Stomach (tissue), 9 donors: ENCODE results near the gene CPLX3. TPM values are rescaled to one million over a fixed set of nuclear protein-coding genes. Genes with fewer than 3 reads are reported as not detected.
A peak's percentile ranks its signal among the peaks of the same experiment; 100 is the strongest.

Source experiments
- DNase-seq, 2 donors: peaks; one replicate each; pipeline versions ENCODE4 v3.0.0 to v3.0.0-alpha.2; 2013 to 2019
- H3K27ac ChIP-seq, 5 donors: fragments of 200-600 bp in 4 of 5; sonication (generic) in 4 of 5; one replicate each; pipeline ENCODE4 v1.5.1; 2013 to 2019; ENCODE audit warnings: mild to moderate bottlenecking in 1 of 5, moderate library complexity in 1 of 5
- H3K27me3 ChIP-seq, 3 donors: fragments of 200-600 bp; sonication (generic); one replicate each; pipeline ENCODE4 v1.5.1; 2017 to 2019; ENCODE audit warnings: mixed run types in 1 of 3
- H3K36me3 ChIP-seq, 4 donors: fragments of 200-600 bp; sonication (generic); 1 replicate in 3 of 4; 2 replicates in 1 of 4; pipeline ENCODE4 v1.5.1; 2016 to 2019
- H3K4me1 ChIP-seq, 4 donors: fragments of 200-600 bp; sonication (generic); one replicate each; pipeline ENCODE4 v1.5.1; 2016 to 2019
- H3K4me3 ChIP-seq, 4 donors: fragments of 200-600 bp; sonication (generic) in 3 of 4; one replicate each; pipeline ENCODE4 v1.5.1; 2016 to 2019; ENCODE audit warnings: mild to moderate bottlenecking in 1 of 4
- H3K9me3 ChIP-seq, 4 donors: fragments of 200-600 bp; sonication (generic); one replicate each; pipeline ENCODE4 v1.5.1; 2016 to 2019
- EP300 ChIP-seq: sonication (generic); formaldehyde crosslinking; IDR thresholded peaks from one replicate; pipeline ENCODE4 v1.6.1; 2017; ENCODE audit warnings: antibody characterized with exemption
- POLR2A ChIP-seq, 4 donors: fragments of 450-650 bp; IDR thresholded peaks; one replicate each; pipeline ENCODE4 v1.6.1; 2016; ENCODE audit warnings: antibody characterized with exemption in 4 of 4, control low read depth in 2 of 4, mild to moderate bottlenecking in 1 of 4, moderate library complexity in 1 of 4
- POLR2AphosphoS5 ChIP-seq, 3 donors: sonication (generic); formaldehyde crosslinking; IDR thresholded peaks; one replicate each; pipeline ENCODE4 v1.6.1; 2016; ENCODE audit warnings: antibody characterized with exemption in 3 of 3
- WGBS, 5 donors: extraction: QIAGEN DNeasy Blood & Tissue Kit in 3 of 5; methylation state at CpG; one replicate each; pipeline versions ENCODE4 v1.1.5 to v1.1.7; 2013 to 2018; 5-methylcytosine and 5-hydroxymethylcytosine counted together
- intact Hi-C: fragments of 100-400 bp; cut with DNase I; formaldehyde crosslinking; loops from one replicate; pipeline ENCODE4 v1.15.1; 2023; ENCODE audit warnings: low total_unique reads
- polyA plus RNA-seq, 3 donors: library from polyadenylated mRNA; stranded (reverse); fragments of 200-250 nt; gene quantifications; one replicate each; pipeline ENCODE4 v1.2.3, GENCODE V29; 2013
- total RNA-seq, 5 donors: library from RNA; depleted of rRNA; stranded (reverse); fragments of >200 nt; gene quantifications; one replicate each; pipeline versions ENCODE4 v1.1.0 to v1.2.3, GENCODE V29; 2014 to 2016
- TF ChIP-seq, protein P1 (sequence below), 7 experiments: fragments of 450-650 bp in 4 of 7; fragments of 200-600 bp in 3 of 7; sonication (generic) in 3 of 7; IDR thresholded peaks; one replicate each; pipeline ENCODE4 v1.5.1; 2016 to 2019; ENCODE audit warnings: antibody characterized with exemption in 7 of 7, control low read depth in 2 of 7, mild to moderate bottlenecking in 1 of 7
- donor health status: healthy with polysubstance abuse.
- donor health status: Bipolar disorder and iron deficiency.
- donor health status: healthy.

CPLX3 gene
- total and polyA plus RNA-seq, 8 donors, result 0.61 to 57.8 (median 19.4) TPM; not detected in 4

DNA sequence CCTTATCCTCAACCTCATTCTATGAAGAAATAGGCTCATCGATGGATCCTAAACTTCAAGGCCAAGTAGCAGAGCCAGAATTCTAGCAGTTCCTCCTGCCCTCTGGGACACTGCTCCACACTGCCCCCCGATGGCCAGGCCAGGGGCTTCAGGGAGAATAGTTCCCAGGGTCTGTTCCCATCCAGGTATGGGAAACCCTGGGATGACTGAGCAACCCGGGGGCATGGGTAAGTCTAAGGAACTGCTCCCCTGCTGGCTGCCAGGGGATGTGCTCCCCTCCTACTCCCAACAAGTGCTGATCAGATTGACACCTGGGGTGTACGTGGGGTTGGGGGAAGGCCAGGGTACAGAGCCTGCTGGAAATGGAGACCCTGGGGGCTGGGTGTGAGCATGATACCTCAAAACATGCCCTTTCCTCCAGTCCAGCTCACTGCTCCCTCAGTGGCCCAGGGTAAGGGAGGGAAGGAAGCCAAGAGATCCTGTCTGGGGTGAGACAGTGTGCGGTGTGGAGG, 8.9 kb downstream of the CPLX3 start:
- no peak overlapping the region for H3K27ac ChIP-seq
- WGBS, 5 donors, result 29 to 42% (median 39%) methylated on average over 4 to 5 of the region's 5 CpGs
- DNase-seq, result peak; percentile 68 to 78
- TF ChIP-seq POLR2A (IDR thresholded peaks at IDR 0.05) (no peak), POLR2AphosphoS5 (IDR thresholded peaks at IDR 0.05) (peak in 1 of 3 donors; percentile 4)
- TF ChIP-seq, protein P1, sequence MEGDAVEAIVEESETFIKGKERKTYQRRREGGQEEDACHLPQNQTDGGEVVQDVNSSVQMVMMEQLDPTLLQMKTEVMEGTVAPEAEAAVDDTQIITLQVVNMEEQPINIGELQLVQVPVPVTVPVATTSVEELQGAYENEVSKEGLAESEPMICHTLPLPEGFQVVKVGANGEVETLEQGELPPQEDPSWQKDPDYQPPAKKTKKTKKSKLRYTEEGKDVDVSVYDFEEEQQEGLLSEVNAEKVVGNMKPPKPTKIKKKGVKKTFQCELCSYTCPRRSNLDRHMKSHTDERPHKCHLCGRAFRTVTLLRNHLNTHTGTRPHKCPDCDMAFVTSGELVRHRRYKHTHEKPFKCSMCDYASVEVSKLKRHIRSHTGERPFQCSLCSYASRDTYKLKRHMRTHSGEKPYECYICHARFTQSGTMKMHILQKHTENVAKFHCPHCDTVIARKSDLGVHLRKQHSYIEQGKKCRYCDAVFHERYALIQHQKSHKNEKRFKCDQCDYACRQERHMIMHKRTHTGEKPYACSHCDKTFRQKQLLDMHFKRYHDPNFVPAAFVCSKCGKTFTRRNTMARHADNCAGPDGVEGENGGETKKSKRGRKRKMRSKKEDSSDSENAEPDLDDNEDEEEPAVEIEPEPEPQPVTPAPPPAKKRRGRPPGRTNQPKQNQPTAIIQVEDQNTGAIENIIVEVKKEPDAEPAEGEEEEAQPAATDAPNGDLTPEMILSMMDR (IDR thresholded peaks at IDR 0.05), result peak in 5 of 7 experiments; percentile 26 to 74 (median 64)
- H3K4me3 ChIP-seq, result no peak overlapping the region
- H3K4me1 ChIP-seq, result peaks cover 0 to 16% (median 2%) of the 10 kb centered on the region in 4 donors
- H3K36me3 ChIP-seq, result peaks cover 0 to 50% (median 49%) of the 10 kb centered on the region in 4 donors
- no peaks in the 10 kb centered on the region for H3K27me3 ChIP-seq
- H3K9me3 ChIP-seq, result no peaks in the 10 kb centered on the region
- intact Hi-C loops, result loop anchor here (5.0 kb wide), 1 partner anchor 63 kb away; no protein-coding TSS in a partner anchor

DNA sequence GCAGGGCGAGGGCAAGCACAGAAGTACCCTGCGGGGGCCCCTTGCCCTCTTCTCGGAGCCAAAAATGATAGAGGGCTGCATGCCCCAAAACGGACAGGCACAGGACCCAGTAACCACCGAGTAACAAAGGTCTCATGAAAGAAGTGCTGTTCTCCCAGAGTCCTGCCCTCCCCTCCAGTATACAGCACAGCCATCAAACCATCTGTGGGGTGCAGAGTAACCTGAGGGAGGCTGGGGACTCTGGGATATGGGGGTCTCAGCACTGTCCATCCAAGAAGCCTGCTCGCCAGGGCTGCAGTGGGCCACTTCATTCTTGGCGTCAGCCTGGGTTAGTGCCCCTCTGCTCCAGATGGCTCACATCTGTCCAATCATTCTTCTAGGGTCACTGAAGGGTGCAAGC, 10.4 kb downstream of the CPLX3 start:
- intact Hi-C loops, result loop anchor here (5.0 kb wide), 1 partner anchor 65 kb away; no protein-coding TSS in a partner anchor
- H3K9me3 ChIP-seq, result no peaks in the 10 kb centered on the region
- H3K27ac ChIP-seq, result no peak overlapping the region
- H3K36me3 ChIP-seq, result peaks cover 0 to 65% (median 57%) of the 10 kb centered on the region in 4 donors
- no peak overlapping the region for H3K4me3 ChIP-seq
- WGBS, 5 donors, result 78 to 90% (median 87%) methylated on average over 6 to 7 of the region's 7 CpGs
- TF ChIP-seq POLR2AphosphoS5 (IDR thresholded peaks at IDR 0.05) (no peak), POLR2A (IDR thresholded peaks at IDR 0.05) (no peak)
- H3K27me3 ChIP-seq, result no peaks in the 10 kb centered on the region
- peaks cover 5 to 23% (median 12%) of the 10 kb centered on the region in 4 donors for H3K4me1 ChIP-seq
- DNase-seq, result no peak

DNA sequence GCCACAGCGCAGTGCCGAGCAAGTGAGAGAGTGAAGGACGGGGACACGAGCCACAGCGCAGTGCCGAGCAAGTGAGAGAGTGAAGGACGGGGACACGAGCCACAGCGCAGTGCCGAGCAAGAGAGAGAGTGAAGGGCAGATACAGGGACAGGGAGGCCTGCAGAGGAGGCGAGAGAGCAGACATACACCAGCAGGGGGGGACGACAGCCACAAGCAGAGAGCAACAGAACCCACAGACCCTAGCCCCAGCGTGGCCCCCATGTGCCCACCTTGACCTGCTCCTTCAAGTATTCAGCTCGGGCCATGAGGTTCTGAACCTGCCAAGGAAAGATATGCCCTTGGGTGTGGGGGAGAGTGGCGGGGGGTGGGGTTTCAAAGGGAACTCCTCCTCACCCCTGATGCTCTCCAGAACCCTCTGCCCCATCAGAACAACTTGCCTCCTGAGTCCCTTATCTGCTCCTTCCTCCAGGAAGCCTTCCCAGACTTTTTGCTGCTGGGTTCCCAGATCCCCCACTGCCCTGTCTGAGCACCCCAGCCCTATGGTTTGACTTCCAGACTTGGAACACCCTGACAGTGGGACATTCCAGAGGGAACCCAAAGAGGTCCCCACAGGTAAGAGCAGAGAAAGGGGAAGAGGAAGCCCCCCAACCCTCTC, 11.2 kb downstream of the CPLX3 start:
- 74 to 90% (median 81%) methylated on average over 14 to 15 of the region's 15 CpGs for WGBS, 5 donors
- DNase-seq, result no peak
- H3K4me3 ChIP-seq, result no peak overlapping the region
- no peaks in the 10 kb centered on the region for H3K27me3 ChIP-seq
- no peaks in the 10 kb centered on the region for H3K9me3 ChIP-seq
- intact Hi-C loops, result loop anchor here (5.0 kb wide), 1 partner anchor 65 kb away; no protein-coding TSS in a partner anchor
- TF ChIP-seq, protein P1 (IDR thresholded peaks at IDR 0.05), result no peak
- TF ChIP-seq POLR2A (IDR thresholded peaks at IDR 0.05) (no peak), POLR2AphosphoS5 (IDR thresholded peaks at IDR 0.05) (no peak), EP300 (no peak)
- H3K27ac ChIP-seq, result no peak overlapping the region
- H3K36me3 ChIP-seq, result peaks cover 0 to 65% (median 57%) of the 10 kb centered on the region in 4 donors
- H3K4me1 ChIP-seq, result peaks cover 12 to 27% (median 19%) of the 10 kb centered on the region in 4 donors

DNA sequence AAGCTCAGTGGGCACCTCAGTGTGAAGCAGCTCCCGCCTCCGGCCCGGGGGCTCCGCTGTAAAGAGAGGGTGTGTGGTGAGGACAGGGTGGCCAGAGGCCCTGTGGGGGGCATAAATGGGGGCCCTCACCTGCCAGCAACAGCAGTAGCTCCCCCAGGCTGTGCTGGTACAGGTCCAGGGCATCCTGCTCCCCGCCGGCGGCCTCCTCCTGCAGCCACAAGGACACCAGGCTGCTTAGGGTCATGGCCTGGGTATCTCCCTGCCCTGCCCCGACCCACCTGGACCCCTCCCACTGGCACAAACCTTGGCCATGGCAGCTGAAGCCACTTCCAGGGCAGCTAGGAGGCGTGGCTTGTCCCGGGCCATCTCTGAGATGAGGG, 11.7 kb downstream of the CPLX3 start:
- no peak for TF ChIP-seq POLR2A (IDR thresholded peaks at IDR 0.05)
- TF ChIP-seq POLR2AphosphoS5 (IDR thresholded peaks at IDR 0.05), result no peak
- H3K4me3 ChIP-seq, result no peak overlapping the region
- H3K36me3 ChIP-seq, result peaks cover 0 to 65% (median 57%) of the 10 kb centered on the region in 4 donors
- H3K27ac ChIP-seq, result no peak overlapping the region
- DNase-seq, result no peak
- intact Hi-C loops, result loop anchor here (5.0 kb wide), 1 partner anchor 66 kb away; no protein-coding TSS in a partner anchor
- peaks cover 13 to 28% (median 20%) of the 10 kb centered on the region in 4 donors for H3K4me1 ChIP-seq
- no peaks in the 10 kb centered on the region for H3K27me3 ChIP-seq
- WGBS, 5 donors, result 85 to 92% (median 91%) methylated on average over 7 to 10 of the region's 10 CpGs
- H3K9me3 ChIP-seq, result no peaks in the 10 kb centered on the region

DNA sequence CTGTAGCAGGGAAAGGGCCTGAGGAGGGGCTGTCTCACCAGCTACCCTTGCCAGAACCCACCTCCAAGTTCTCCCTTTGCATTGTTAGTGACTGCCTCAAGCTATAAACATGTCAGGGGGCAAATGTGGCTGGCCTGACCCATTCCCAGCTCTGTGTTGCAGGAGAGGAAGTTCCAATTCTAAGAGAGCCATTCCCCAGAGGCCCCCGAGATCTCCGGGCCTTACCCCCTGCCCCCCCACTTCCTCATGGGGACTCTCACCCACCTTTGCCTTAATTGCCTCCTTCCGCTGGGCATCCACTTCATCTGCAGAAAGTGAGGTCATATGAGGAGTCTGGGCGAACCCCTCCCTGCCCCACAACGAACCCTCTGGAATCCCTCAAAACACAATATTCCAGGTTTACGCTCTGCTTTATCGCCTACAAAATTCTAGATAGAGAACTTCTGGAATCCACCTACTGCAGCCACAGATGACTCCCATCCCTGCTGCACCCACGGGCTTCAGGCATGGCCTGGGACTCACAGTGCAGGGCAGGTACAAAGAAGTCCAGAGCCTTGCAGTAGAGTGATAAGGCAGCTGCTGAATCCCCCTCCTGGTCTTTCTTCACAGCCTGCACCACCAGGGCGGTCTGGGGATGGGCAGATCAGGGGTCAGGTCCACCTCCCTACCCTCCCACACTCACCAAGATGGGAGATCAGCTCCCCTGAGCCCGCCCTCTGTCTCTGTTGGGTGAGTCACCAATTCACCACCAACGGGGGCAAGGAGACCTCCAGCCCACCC, 12.5 kb downstream of the CPLX3 start:
- Histone ChIP-seq H3K4me1 (peaks cover 21 to 36% (median 28%) of the 10 kb centered on the region in 4 donors), H3K27me3 (no peaks in the 10 kb centered on the region), H3K4me3 (no peak overlapping the region), H3K27ac (no peak overlapping the region), H3K36me3 (peaks cover 0 to 65% (median 57%) of the 10 kb centered on the region in 4 donors), H3K9me3 (no peaks in the 10 kb centered on the region)
- 89 to 95% (median 93%) methylated on average over 9 to 11 of the region's 11 CpGs for WGBS, 5 donors
- intact Hi-C loops, result loop anchor here (5.0 kb wide), 1 partner anchor 67 kb away; no protein-coding TSS in a partner anchor
- TF ChIP-seq POLR2AphosphoS5 (IDR thresholded peaks at IDR 0.05) (no peak), POLR2A (IDR thresholded peaks at IDR 0.05) (no peak), EP300 (no peak)
- TF ChIP-seq, protein P1 (IDR thresholded peaks at IDR 0.05), result no peak
- no peak for DNase-seq
